GM19397 (cell line): ENCODE data around the gene METTL15.
"Not testable (repeated sequence)": the region's sequence is repeated elsewhere in the genome, so short reads cannot be mapped to it uniquely, and the experiment has no call there.

Experiments used
- ATAC-seq: cut with Tn5 transposase; IDR thresholded peaks from one replicate; pipeline ENCODE4 v1.9.1; 2021; ENCODE audit warnings: mild to moderate bottlenecking, moderate library complexity; ENCODE audit not compliant: unreplicated experiment

Gene METTL15

DNA sequence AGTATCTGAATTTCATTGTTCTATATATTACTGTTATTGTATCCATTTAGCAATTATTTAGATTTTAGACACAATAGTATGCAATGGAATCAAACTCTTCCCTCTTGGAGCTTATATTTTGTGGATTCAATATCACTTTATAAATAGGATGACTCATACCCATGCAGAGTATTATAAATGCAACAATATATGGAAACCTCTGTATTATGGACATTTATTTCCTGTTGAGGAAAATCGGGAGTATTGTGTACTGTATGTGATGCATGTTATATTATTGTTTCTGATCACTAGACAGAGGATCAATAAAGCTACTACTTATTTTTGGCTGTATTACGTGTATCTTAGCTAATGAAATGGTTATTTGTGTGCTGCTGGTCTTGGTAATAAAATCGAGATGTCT is 770 bp downstream of the METTL15 start:
- no peak for ATAC-seq

DNA sequence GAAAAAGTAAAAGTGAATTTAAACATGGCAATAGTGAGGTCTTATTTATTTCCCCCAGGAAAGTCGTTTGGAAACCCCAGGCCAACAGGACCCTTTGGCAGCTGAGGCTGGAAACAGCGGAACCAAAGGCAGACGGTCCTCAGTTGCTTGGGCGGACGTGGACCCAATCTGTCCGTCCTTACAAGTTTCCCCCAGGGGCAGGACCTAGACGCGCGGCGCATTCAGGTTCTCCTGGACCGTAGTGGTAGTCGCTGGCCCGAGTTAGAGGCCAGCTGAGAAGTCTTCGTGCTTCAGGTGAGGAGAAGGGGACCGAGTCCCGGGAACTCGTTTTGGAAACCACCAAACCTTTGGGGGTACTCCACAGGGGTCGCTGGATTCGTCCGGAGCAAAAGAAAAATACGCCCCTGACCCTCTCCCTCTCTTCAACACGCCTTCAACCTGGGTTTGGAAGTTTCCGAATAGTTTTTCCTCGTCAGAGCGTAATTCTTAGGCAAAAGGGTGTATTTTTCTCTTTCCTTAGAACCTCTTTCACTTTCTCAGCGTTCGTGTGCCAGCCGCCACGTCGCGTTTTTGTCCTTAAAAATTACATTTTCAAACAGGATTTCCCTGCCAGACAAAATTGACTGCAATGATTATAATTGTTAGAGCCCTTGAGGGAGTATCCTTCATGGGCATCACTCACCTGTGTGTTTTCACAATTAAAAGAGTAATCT is 2.1 kb downstream of the METTL15 start:
- ATAC-seq, result peak; percentile 35

DNA sequence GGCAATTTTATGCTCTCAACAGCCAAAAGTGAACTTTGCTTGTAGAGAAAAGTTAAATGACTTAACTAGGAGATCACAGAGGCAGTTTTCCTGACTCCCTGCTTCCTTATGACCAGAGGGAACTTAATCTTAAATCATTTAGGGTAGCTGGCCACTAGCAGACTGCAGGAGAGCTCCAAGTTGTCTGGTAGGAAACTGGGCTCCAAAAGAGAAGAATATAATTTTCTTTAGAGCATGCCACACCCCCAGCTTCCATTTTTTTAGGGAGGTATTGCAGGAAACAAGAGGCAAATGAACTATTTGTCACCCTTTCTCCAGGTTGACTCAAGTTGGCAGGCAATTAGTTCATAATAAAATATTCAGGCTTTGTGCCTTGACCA is 2.6 kb downstream of the METTL15 start:
- no peak for ATAC-seq

- ATAC-seq, result no peak
These were observed 5.9 kb downstream of the METTL15 start for GRCh38 chr11:28114116-28114515.

DNA sequence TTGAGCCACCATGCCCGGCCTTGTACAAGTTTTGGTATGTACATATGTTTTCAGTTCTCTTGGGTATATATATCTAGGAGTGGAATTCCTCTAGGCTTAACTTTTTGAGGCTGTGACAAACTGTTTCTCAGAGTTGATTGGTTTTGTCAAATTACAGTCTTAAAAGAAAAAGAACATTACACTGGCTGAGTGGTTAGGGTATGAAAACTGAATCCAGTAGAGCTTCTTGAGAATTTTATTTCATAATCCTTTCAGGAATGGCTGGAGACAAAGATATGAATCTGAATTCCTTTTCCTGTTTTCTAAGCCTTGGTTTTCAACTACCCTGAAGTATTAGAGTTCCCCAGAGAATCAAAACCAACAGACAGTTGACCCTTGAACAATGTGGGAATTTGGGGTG is 6.5 kb downstream of the METTL15 start:
- no peak for ATAC-seq

- ATAC-seq, result no peak
These were observed 9.5 kb downstream of the METTL15 start for GRCh38 chr11:28117712-28118111.

- no peak for ATAC-seq
These were observed 15.0 kb downstream of the METTL15 start for GRCh38 chr11:28123151-28123581.

- no peak for ATAC-seq
These were observed 24.4 kb downstream of the METTL15 start for GRCh38 chr11:28132548-28132947.

DNA sequence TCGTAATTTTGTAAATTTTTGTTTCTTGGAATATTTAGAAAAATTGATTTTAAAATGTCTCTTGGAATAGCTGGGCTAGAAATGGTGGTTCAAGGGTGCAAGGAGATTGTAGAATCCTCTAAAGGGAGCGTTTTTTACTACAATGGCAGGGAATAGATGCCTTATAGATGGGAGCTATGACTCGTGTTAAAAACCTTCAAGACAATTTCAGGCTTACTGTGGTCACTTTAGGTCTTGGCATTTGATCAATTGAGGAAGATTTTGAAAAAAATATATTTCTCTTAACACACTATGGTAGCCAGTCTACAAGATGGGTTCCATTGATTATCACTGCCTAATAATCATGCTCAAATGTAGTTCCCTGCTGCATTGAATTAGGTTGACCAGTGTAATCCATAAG is 25.0 kb downstream of the METTL15 start:
- ATAC-seq, result no peak

- ATAC-seq, result not testable (repeated sequence)
These were observed 28.0 kb downstream of the METTL15 start for GRCh38 chr11:28136157-28136556.

- no peak for ATAC-seq
These were observed 29.2 kb downstream of the METTL15 start for GRCh38 chr11:28137366-28137765.

DNA sequence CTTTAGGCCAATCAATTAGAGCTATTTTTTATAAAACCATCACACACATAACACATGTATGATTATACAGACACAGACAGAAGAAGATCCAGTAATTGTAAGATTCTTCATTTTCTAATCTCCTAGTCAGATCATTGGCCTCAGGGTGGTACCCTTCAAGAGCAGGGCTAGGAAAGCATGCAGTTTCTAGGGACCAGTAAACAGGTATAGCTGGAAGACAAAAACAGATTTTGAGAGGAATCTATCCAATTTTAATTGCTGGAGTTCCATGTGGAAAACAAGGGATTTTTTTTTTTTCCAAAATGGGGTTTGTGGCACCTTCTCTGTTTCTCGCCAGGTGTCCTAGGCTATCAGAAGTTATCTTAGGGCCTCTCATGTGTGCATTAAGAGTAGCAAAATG is 29.6 kb downstream of the METTL15 start:
- no peak for ATAC-seq

DNA sequence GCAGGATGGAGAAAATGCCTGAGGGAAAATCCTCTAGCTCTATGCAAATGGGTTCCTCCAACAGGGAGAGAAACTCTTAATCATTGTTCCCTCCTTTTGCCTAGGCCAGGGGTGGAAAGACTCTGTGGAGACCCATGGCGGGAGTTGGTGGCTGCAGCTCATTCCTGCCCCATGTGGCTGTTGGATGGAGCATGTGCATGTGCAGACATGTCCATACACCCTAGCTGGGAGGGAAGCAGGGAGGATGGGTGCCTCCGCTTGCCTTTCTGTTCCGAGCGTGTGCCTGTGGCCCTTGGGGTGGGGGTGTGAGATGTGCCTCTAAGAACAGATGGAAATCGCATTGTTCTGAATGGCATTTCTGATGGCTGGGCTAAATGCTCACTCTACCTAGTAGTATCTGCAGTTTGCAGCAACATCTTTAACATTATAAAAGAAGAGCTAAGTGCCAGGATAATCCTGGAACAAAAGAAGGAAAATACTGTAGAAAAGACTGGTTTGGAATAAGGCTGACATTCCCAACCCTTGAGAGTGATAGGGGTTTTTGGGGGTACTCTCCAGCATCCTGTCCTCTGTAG is 31.7 kb downstream of the METTL15 start:
- no peak for ATAC-seq

DNA sequence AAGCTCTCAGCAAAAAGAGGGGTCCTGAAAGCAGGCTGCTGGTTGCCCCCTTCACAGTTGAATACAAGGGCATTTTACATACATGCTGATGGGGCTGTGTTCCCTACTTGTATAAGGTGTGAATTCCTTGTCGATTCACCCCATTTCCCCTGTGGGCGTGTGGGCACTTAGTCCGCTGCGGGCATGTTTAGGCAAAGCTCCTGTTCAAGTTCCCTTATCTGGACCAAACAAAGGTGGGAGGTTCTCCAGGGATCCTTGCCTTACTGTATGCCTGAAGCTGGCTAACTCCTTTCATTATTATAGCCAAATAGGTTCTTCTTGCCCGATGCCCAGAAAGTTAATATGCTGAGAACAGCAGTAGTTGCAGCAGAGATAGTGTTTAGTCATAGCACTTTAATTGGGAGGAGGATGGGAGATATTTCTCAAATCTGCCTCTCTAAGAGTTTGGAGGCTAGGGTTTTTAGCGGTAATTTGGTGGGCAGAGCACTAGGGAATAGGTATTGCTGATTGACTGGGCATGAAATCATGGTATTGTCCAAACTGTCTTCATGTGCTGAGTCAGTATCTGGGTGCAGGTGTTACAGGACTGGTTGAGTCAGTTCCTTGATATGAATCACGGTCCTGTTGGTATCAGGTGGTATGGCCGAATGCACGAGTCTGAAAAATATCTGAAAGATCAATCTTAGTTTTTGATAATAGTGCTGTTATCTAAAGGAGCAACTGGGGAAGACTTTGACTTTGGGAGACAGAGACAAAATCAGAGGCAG is 32.7 kb downstream of the METTL15 start:
- no peak for ATAC-seq

DNA sequence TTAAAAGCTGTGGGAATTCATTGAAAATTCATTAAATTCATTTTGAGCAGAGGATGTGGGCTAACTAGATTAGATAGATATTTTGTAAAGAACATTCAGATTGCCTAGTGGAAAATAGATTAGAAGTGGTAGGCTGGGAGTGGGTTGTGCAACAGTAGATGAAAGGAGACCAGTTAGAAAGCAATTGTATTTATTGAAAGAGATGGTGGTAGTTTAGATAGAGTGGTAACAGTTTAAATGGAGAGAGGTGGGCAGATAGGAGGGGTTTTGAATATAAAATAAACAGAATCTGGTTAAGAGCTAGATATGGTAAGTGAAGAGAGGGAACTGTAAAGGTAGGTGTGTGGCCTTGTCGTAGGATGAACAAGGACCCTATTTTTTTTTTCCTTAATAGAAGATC is 34.5 kb downstream of the METTL15 start:
- ATAC-seq, result no peak

DNA sequence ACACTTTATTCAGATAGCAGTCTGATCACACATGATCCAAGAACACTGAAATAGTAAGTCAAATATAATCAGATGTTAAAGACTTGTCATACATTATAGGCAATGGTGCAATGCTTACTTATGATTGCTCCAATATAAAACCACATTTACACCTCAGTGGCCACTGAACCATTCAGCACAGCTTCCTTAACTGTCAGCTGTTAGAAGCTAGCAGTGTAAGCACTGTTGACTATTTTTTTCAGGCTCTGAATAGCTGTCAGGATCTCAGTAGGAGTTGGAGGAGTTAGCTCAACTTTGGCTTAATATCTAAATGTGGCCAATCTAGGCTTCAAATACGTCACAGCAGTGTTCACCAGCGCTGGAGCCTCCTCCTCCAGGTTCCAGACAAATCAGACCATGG is 36.6 kb downstream of the METTL15 start:
- ATAC-seq, result no peak

- no peak for ATAC-seq
These were observed 38.0 kb downstream of the METTL15 start for GRCh38 chr11:28146123-28146751.

DNA sequence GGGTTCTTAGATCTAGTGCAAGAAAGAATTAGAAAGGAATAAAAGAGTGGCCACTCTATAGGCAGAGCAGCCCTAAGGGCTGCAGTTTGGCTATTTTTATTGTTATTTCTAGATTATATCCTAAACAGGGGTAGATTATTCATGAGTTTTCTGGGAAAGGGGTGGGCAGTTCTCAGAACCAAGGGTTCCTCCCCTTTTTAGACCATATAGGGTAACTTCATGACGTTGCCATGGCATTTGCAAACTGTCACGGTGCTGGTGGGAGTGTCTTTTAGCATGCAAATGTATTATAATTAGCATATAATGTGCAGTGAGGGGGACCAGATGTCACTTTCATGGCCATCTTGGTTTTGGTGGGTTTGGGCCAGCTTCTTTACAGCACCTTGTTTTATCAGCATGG is 44.6 kb downstream of the METTL15 start:
- no peak for ATAC-seq

DNA sequence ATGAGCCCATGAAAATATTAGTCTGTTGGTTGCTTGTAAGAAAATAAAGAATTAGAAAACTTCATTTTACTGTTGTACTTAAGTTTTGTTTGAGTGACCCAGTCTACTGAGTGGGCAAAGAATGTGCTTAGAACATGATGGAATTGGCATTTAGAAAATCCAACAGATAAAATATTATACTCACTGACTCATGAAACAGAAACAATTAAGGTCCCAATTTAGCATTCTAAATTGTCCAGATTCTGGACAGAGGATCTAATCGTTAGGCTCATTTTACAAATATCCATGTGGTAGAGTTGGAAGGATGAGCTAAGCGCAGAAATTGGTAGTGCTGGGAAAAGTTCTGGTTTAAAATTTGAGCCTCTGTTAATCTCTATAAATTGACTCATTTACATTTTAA is 45.4 kb downstream of the METTL15 start:
- no peak for ATAC-seq

- no peak for ATAC-seq
These were observed 60.5 kb downstream of the METTL15 start for GRCh38 chr11:28168718-28169117.

DNA sequence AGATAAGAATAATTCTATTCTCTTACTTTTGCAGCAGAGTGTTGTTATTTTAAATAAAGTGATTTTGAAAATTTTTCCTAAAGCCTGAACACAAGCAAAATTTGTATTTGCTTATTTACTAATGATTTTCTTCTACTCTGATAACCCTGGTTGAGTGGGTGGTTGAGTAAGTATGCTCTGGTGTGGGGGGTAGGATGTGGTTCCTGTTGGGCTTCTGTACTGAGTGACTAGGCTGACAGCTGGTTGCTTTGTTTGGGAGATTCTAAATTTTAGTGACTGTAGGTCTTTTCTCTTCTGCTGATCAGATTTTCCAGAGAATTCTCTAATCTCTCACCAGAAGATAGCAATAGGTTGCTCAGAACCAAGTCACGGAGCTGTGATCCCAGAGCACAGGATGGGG is 61.6 kb downstream of the METTL15 start:
- ATAC-seq, result no peak

DNA sequence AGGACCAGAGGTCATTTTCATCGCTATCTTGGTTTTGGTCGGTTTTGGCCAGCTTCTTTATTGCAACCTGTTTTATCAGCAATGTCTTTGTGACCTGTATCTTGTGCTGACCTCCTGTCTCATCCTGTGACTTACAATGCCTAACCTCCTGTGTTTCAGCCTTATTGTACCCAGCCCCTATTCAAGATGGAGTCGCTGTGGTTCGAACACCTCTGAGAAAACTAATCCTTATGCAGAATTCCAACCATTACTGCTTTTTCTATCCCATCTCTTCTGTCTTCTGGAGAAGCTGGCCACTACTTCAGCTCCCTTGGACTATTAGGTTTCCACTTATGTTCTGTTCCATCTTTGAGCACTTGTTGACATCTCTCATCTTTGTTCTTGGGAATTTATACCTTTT is 62.6 kb downstream of the METTL15 start:
- no peak for ATAC-seq
